OCI-M2 (cell line): ENCODE measurements around the gene BPIFB6.

Experiments
- DNase-seq: peaks from one replicate; lab custom pipeline; 2025; ENCODE audit not compliant: unreplicated experiment; lab: John Stamatoyannopoulos, UW

BPIFB6 gene

GRCh38 chr20:33082546-33082945 is 51.1 kb downstream of the BPIFB6 start:
- no peak for DNase-seq

GRCh38 chr20:33083544-33084340 is 52.3 kb downstream of the BPIFB6 start:
- no peak for DNase-seq

- no peak for DNase-seq
Observed at GRCh38 chr20:33084722-33085121, 53.3 kb downstream of the BPIFB6 start.

- no peak for DNase-seq
Observed at GRCh38 chr20:33086052-33086722, 54.7 kb downstream of the BPIFB6 start.

- no peak for DNase-seq
Observed at GRCh38 chr20:33091147-33091546, 59.7 kb downstream of the BPIFB6 start.

GRCh38 chr20:33091693-33092092 is 60.2 kb downstream of the BPIFB6 start:
- no peak for DNase-seq

- DNase-seq, result no peak
Observed at GRCh38 chr20:33092361-33092760, 60.9 kb downstream of the BPIFB6 start.

GRCh38 chr20:33093074-33093473 is 61.6 kb downstream of the BPIFB6 start:
- no peak for DNase-seq

- no peak for DNase-seq
Observed at GRCh38 chr20:33093582-33093981, 62.1 kb downstream of the BPIFB6 start.
